HG02970 (cell line): ENCODE measurements around the gene ADTRP.

Experiments used
- ATAC-seq: cut with Tn5 transposase; IDR thresholded peaks from one replicate; pipeline ENCODE4 v1.9.1; 2021; ENCODE audit warnings: mild to moderate bottlenecking, moderate library complexity, moderate number of reproducible peaks; ENCODE audit not compliant: unreplicated experiment, low FRiP score

ADTRP gene

GRCh38 chr6:11775791-11776409, 2.7 kb downstream of the ADTRP start:
- no peak for ATAC-seq

GRCh38 chr6:11774426-11774825, 4.2 kb downstream of the ADTRP start:
- ATAC-seq: no peak

GRCh38 chr6:11773581-11773980, 5.0 kb downstream of the ADTRP start:
- no peak for ATAC-seq

GRCh38 chr6:11773013-11773412, 5.6 kb downstream of the ADTRP start:
- ATAC-seq: no peak

- ATAC-seq: no peak
Observed at GRCh38 chr6:11772109-11772825, 6.3 kb downstream of the ADTRP start.

- no peak for ATAC-seq
Observed at GRCh38 chr6:11771473-11772048, 7.0 kb downstream of the ADTRP start.

- ATAC-seq: no peak
Observed at GRCh38 chr6:11770546-11771466, 7.8 kb downstream of the ADTRP start.

- ATAC-seq: no peak
Observed at GRCh38 chr6:11769811-11770545, 8.6 kb downstream of the ADTRP start.

- ATAC-seq: no peak
Observed at GRCh38 chr6:11769244-11769643, 9.4 kb downstream of the ADTRP start.

GRCh38 chr6:11767978-11768756, 10.4 kb downstream of the ADTRP start:
- ATAC-seq: no peak

GRCh38 chr6:11767458-11767857, 11.1 kb downstream of the ADTRP start:
- ATAC-seq: no peak

- ATAC-seq: no peak
Observed at GRCh38 chr6:11766589-11767450, 11.8 kb downstream of the ADTRP start.

GRCh38 chr6:11766043-11766442, 12.6 kb downstream of the ADTRP start:
- no peak for ATAC-seq

- no peak for ATAC-seq
Observed at GRCh38 chr6:11764250-11764604, 14.4 kb downstream of the ADTRP start.

GRCh38 chr6:11763460-11764249, 14.9 kb downstream of the ADTRP start:
- no peak for ATAC-seq

GRCh38 chr6:11762794-11763459, 15.7 kb downstream of the ADTRP start:
- no peak for ATAC-seq
